HepG2 (cell line): ENCODE results near the gene ZNF865. TPM values are rescaled to one million over a fixed set of nuclear protein-coding genes. Genes with fewer than 3 reads are reported as not detected.

ENCODE experiments used
- FOSL1 ChIP-seq: sonication (generic); formaldehyde crosslinking; IDR thresholded peaks from 2 replicates; pipeline ENCODE4 v1.9.0; 2021; ENCODE audit warnings: missing genetic modification reagents, borderline replicate concordance
- FOXC1 ChIP-seq: sonication (generic); formaldehyde crosslinking; IDR thresholded peaks from 2 replicates; pipeline ENCODE4 v1.8.0; 2022; ENCODE audit warnings: mild to moderate bottlenecking, missing genetic modification reagents, borderline replicate concordance
- HDAC6 ChIP-seq: fragments of 200-600 bp; sonication (generic); IDR thresholded peaks from 2 replicates; pipeline ENCODE4 v1.7.0; 2017; ENCODE audit warnings: mild to moderate bottlenecking, antibody characterized with exemption, low read length, low read depth
- HNRNPL ChIP-seq: fragments of 200-400 bp; formaldehyde crosslinking; IDR thresholded peaks from 2 replicates; pipeline ENCODE4 v1.6.1; 2017; ENCODE audit warnings: mild to moderate bottlenecking, low read depth, low read length
- MYNN ChIP-seq: sonication (generic); formaldehyde crosslinking; IDR thresholded peaks from 2 replicates; pipeline ENCODE4 v1.4.0; 2020; ENCODE audit warnings: mild to moderate bottlenecking, low read depth, missing genetic modification reagents
- NONO ChIP-seq, 2 experiments: fragments of 450-650 bp in 1 of 2; sonication (generic) in 1 of 2; formaldehyde crosslinking in 1 of 2; IDR thresholded peaks in 1 of 2; conservative IDR thresholded peaks in 1 of 2; 2 replicates each; pipeline versions ENCODE4 v1.6.1 to v1.8.0; 2017 to 2022; ENCODE audit warnings: mild to moderate bottlenecking in 1 of 2, missing genetic modification reagents in 1 of 2, moderate library complexity in 1 of 2
- SMAD3 ChIP-seq: sonication (generic); formaldehyde crosslinking; IDR thresholded peaks from 2 replicates; pipeline ENCODE4 v1.4.0; 2020; ENCODE audit warnings: missing genetic modification reagents
- SRSF9 ChIP-seq: fragments of 200-400 bp; formaldehyde crosslinking; IDR thresholded peaks from 2 replicates; pipeline ENCODE4 v1.6.1; 2018; ENCODE audit warnings: borderline replicate concordance, mild to moderate bottlenecking, low read depth, low read length; ENCODE audit not compliant: insufficient read depth, poor library complexity, severe bottlenecking
- TOE1 ChIP-seq: sonication (generic); formaldehyde crosslinking; IDR thresholded peaks from 2 replicates; pipeline ENCODE4 v1.4.0; 2020; ENCODE audit warnings: mild to moderate bottlenecking, missing genetic modification reagents
- ZBTB20 ChIP-seq: sonication (generic); formaldehyde crosslinking; IDR thresholded peaks from 2 replicates; pipeline ENCODE4 v1.8.1; 2023; ENCODE audit warnings: missing genetic modification reagents, low read depth, mild to moderate bottlenecking, borderline replicate concordance
- ZNF234 ChIP-seq: sonication (generic); formaldehyde crosslinking; conservative IDR thresholded peaks from 2 replicates; pipeline ENCODE4 v1.5.1; 2020; ENCODE audit warnings: mild to moderate bottlenecking, missing genetic modification reagents
- ZNF282 ChIP-seq: fragments of 450-650 bp; IDR thresholded peaks from 2 replicates; pipeline ENCODE4 v1.6.1; 2018; ENCODE audit not compliant: partially characterized antibody
- ZNF3 ChIP-seq: IDR thresholded peaks from 2 replicates; pipeline ENCODE4 v1.7.0; 2017; ENCODE audit warnings: inconsistent platforms
- ZNF331 ChIP-seq: sonication (generic); formaldehyde crosslinking; IDR thresholded peaks from 2 replicates; pipeline ENCODE4 v1.4.0; 2020; ENCODE audit warnings: missing genetic modification reagents
- ZNF441 ChIP-seq: sonication (generic); formaldehyde crosslinking; IDR thresholded peaks from 2 replicates; pipeline ENCODE4 v1.7.0; 2021; ENCODE audit warnings: missing genetic modification reagents, borderline replicate concordance
- polyA plus RNA-seq, 8 experiments: library from polyadenylated mRNA; depleted of rRNA in 3 of 8; stranded (reverse) in 7 of 8; unstranded in 1 of 8; fragments of >200 nt; fragmentation: Illumina TruSeq in 4 of 8; extraction: Trizol in 4 of 8; gene quantifications; 2 replicates each; pipeline versions ENCODE4 v1.2.1 to v1.2.3, GENCODE V29; 2011 to 2016; ENCODE audit warnings: low read depth in 4 of 8, missing spikeins in 1 of 8, mixed read lengths in 1 of 8; ENCODE audit not compliant: insufficient read depth in 1 of 8
- total RNA-seq, 5 experiments: library from RNA; depleted of rRNA; stranded (reverse); fragments of >200 nt; fragmentation: Illumina TruSeq; extraction: Trizol; gene quantifications; 2 replicates each; pipeline ENCODE4 v1.2.3, GENCODE V29; 2016; ENCODE audit warnings: low read depth in 1 of 5
- TF ChIP-seq, protein P1 (sequence below): sonication (generic); formaldehyde crosslinking; IDR thresholded peaks from 2 replicates; pipeline ENCODE4 v1.5.1; 2020; ENCODE audit warnings: mild to moderate bottlenecking, missing genetic modification reagents, moderate library complexity
- TF ChIP-seq, protein P2 (sequence below): sonication (generic); formaldehyde crosslinking; IDR thresholded peaks from 2 replicates; pipeline ENCODE4 v1.5.1; 2020; ENCODE audit warnings: mild to moderate bottlenecking, missing genetic modification reagents, moderate library complexity
- TF ChIP-seq, protein P3 (sequence below): sonication (generic); formaldehyde crosslinking; IDR thresholded peaks from 2 replicates; pipeline ENCODE4 v1.8.1; 2023; ENCODE audit warnings: mild to moderate bottlenecking, missing genetic modification reagents
- TF ChIP-seq, protein P4 (sequence below): sonication (generic); formaldehyde crosslinking; IDR thresholded peaks from 2 replicates; pipeline ENCODE4 v1.4.0; 2020; ENCODE audit warnings: missing genetic modification reagents

ZNF865 gene
- total and polyA plus RNA-seq, 2 of the 13 experiments (the other 11 are each of a cell fraction or from before 2014, with no cell fraction given) = 0.93 to 1.0 TPM

DNA sequence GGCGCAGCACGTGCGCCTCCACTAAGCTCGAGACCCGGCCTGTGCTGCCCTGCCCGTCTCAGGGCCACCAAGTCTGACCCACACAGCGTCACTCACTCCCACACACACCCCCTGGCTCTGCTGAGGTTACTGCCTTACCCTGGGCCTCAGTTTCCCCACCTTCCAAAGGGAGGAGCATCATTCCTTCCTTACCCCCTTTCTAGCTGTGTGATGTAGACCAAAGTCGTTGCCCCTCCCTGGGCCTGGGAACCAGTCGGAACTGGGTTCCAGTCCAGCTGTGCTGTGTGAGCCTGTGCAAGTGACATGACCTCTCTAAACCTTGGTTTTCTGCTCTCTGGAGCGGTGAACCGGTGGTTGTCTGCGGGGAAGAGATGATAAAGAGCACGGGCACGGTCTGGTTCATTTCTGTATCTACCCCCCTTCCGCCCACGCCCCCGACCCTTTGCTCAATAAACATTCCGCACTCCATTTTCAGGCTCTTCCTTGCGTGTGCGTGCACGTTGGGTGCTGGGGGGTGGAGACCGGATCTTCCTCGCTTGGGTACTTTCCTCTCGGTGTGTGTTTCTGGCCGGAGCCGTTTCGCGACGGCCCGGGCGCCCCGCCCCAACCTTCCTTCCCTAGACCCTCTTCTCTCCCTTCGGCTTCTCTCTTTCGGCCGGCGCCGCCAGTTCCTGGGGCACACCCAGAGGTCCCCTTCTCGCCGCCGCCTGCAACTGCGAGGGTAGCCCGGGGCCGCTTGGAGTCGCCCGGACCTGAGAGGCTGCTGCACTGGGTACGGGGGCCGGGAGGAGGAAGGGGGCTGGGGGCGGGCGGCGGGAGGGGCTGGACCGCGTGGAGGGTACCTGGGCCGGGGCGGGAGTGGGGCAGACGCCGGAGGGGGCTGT is 37.8 kb downstream of the ZNF865 start, which contains the start of gene ZNF581 (continued):
- TF ChIP-seq, protein P1, sequence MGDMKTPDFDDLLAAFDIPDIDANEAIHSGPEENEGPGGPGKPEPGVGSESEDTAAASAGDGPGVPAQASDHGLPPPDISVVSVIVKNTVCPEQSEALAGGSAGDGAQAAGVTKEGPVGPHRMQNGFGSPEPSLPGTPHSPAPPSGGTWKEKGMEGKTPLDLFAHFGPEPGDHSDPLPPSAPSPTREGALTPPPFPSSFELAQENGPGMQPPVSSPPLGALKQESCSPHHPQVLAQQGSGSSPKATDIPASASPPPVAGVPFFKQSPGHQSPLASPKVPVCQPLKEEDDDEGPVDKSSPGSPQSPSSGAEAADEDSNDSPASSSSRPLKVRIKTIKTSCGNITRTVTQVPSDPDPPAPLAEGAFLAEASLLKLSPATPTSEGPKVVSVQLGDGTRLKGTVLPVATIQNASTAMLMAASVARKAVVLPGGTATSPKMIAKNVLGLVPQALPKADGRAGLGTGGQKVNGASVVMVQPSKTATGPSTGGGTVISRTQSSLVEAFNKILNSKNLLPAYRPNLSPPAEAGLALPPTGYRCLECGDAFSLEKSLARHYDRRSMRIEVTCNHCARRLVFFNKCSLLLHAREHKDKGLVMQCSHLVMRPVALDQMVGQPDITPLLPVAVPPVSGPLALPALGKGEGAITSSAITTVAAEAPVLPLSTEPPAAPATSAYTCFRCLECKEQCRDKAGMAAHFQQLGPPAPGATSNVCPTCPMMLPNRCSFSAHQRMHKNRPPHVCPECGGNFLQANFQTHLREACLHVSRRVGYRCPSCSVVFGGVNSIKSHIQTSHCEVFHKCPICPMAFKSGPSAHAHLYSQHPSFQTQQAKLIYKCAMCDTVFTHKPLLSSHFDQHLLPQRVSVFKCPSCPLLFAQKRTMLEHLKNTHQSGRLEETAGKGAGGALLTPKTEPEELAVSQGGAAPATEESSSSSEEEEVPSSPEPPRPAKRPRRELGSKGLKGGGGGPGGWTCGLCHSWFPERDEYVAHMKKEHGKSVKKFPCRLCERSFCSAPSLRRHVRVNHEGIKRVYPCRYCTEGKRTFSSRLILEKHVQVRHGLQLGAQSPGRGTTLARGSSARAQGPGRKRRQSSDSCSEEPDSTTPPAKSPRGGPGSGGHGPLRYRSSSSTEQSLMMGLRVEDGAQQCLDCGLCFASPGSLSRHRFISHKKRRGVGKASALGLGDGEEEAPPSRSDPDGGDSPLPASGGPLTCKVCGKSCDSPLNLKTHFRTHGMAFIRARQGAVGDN (CRISPR knock-in tag) = peak; percentile 73
- TF ChIP-seq FOSL1 (CRISPR knock-in tag) = no peak
- TF ChIP-seq, protein P2, sequence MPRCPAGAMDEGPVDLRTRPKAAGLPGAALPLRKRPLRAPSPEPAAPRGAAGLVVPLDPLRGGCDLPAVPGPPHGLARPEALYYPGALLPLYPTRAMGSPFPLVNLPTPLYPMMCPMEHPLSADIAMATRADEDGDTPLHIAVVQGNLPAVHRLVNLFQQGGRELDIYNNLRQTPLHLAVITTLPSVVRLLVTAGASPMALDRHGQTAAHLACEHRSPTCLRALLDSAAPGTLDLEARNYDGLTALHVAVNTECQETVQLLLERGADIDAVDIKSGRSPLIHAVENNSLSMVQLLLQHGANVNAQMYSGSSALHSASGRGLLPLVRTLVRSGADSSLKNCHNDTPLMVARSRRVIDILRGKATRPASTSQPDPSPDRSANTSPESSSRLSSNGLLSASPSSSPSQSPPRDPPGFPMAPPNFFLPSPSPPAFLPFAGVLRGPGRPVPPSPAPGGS (CRISPR knock-in tag) = no peak
- TF ChIP-seq ZNF441 (CRISPR knock-in tag) = 0 out of 2 replicates have a peak, but pooled peaks have one; percentile 23
- TF ChIP-seq FOXC1 (CRISPR knock-in tag) = no peak
- no peak; the same call in 1 of the 2 replicates for TF ChIP-seq HNRNPL
- TF ChIP-seq SRSF9 = no peak
- no peak for TF ChIP-seq ZNF282
- TF ChIP-seq, protein P3, sequence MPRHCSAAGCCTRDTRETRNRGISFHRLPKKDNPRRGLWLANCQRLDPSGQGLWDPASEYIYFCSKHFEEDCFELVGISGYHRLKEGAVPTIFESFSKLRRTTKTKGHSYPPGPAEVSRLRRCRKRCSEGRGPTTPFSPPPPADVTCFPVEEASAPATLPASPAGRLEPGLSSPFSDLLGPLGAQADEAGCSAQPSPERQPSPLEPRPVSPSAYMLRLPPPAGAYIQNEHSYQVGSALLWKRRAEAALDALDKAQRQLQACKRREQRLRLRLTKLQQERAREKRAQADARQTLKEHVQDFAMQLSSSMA = no peak
- TF ChIP-seq NONO (IDR thresholded peaks at IDR 0.05) = no peak
- peak; percentile 66; the same call in 1 of the 2 replicates for TF ChIP-seq NONO (CRISPR knock-in tag; conservative IDR thresholded peaks at IDR 0.05)
- no peak for TF ChIP-seq HDAC6
- peak; percentile 87 for TF ChIP-seq ZNF234 (CRISPR knock-in tag)
- no peak for TF ChIP-seq ZNF331 (CRISPR knock-in tag)
- peak; percentile 64; the same call in 1 of the 2 replicates for TF ChIP-seq SMAD3
- peak; percentile 62; the same call in 1 of the 2 replicates for TF ChIP-seq ZBTB20
- TF ChIP-seq MYNN = no peak
- TF ChIP-seq, protein P4, sequence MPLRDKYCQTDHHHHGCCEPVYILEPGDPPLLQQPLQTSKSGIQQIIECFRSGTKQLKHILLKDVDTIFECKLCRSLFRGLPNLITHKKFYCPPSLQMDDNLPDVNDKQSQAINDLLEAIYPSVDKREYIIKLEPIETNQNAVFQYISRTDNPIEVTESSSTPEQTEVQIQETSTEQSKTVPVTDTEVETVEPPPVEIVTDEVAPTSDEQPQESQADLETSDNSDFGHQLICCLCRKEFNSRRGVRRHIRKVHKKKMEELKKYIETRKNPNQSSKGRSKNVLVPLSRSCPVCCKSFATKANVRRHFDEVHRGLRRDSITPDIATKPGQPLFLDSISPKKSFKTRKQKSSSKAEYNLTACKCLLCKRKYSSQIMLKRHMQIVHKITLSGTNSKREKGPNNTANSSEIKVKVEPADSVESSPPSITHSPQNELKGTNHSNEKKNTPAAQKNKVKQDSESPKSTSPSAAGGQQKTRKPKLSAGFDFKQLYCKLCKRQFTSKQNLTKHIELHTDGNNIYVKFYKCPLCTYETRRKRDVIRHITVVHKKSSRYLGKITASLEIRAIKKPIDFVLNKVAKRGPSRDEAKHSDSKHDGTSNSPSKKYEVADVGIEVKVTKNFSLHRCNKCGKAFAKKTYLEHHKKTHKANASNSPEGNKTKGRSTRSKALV (CRISPR knock-in tag) = no peak
- TF ChIP-seq ZNF3 (CRISPR knock-in tag) = no peak
- no peak for TF ChIP-seq TOE1 (CRISPR knock-in tag)
